GM23338 (cell line): ENCODE data around the gene RGS3. TPM values are rescaled to one million over a fixed set of nuclear protein-coding genes. Genes with fewer than 3 reads are reported as not detected.

ENCODE experiments used
- ATAC-seq: fragments of 200-7000 bp; cut with Tn5 transposase; 3 replicates; pipeline ENCODE4 v1.9.1; 2020
- DNase-seq: peaks from one replicate; pipeline ENCODE4 v3.0.0-alpha.2; 2015; ENCODE audit warnings: low spot score
- H2AFZ ChIP-seq: fragments of 200-600 bp; sonication (generic); 2 replicates; pipeline ENCODE4 v1.8.0; 2016; ENCODE audit warnings: antibody characterized with exemption, mild to moderate bottlenecking, moderate library complexity
- H3F3A ChIP-seq: fragments of 200-600 bp; sonication (generic); replicated peaks from 2 replicates; pipeline ENCODE4 v1.8.0; 2017; ENCODE audit warnings: antibody characterized with exemption, mixed run types, low read depth
- H3K27ac ChIP-seq: fragments of 200-600 bp; sonication (generic); 2 replicates; pipeline ENCODE4 v1.6.1; 2016; ENCODE audit warnings: low read depth
- H3K27me3 ChIP-seq: fragments of 200-600 bp; sonication (generic); 2 replicates; pipeline ENCODE4 v1.8.0; 2016; ENCODE audit warnings: mild to moderate bottlenecking, mixed run types, moderate library complexity; ENCODE audit not compliant: insufficient read depth
- H3K36me3 ChIP-seq: fragments of 200-600 bp; sonication (generic); 2 replicates; pipeline ENCODE4 v1.8.0; 2016; ENCODE audit warnings: mild to moderate bottlenecking; ENCODE audit not compliant: insufficient read depth
- H3K4me1 ChIP-seq: fragments of 200-600 bp; sonication (generic); 2 replicates; pipeline ENCODE4 v1.8.0; 2016; ENCODE audit warnings: mild to moderate bottlenecking, moderate library complexity; ENCODE audit not compliant: insufficient read depth
- H3K4me2 ChIP-seq: fragments of 200-600 bp; sonication (generic); 2 replicates; pipeline ENCODE4 v1.7.1; 2017; ENCODE audit warnings: mixed run types
- H3K4me3 ChIP-seq: fragments of 200-600 bp; sonication (generic); 2 replicates; pipeline ENCODE4 v1.6.1; 2016; ENCODE audit warnings: mixed run types
- H3K79me2 ChIP-seq: fragments of 200-600 bp; sonication (generic); replicated peaks from 2 replicates; pipeline ENCODE4 v1.8.0; 2017; ENCODE audit warnings: mild to moderate bottlenecking; ENCODE audit not compliant: insufficient read depth
- H3K9me2 ChIP-seq: fragments of 200-600 bp; sonication (generic); 2 replicates; pipeline ENCODE4 v1.8.0; 2017; ENCODE audit not compliant: insufficient read depth
- H4K20me1 ChIP-seq: fragments of 200-600 bp; sonication (generic); replicated peaks from 2 replicates; pipeline ENCODE4 v1.8.0; 2017; ENCODE audit warnings: mild to moderate bottlenecking; ENCODE audit not compliant: insufficient read depth
- H3K27ac Mint-ChIP-seq: 2 replicates; pipeline ENCODE4 v1.8.0; 2020; ENCODE audit warnings: inconsistent platforms, mild to moderate bottlenecking, moderate library complexity, mixed read lengths
- H3K27me3 Mint-ChIP-seq: 3 replicates; pipeline ENCODE4 v1.8.0; 2022; ENCODE audit warnings: low read depth, mild to moderate bottlenecking, moderate library complexity, mixed read lengths, inconsistent platforms; ENCODE audit not compliant: insufficient read depth, poor library complexity
- H3K36me3 Mint-ChIP-seq: 3 replicates; pipeline ENCODE4 v1.8.0; 2021; ENCODE audit warnings: low read depth, mild to moderate bottlenecking, inconsistent platforms, moderate library complexity, mixed read lengths
- H3K4me1 Mint-ChIP-seq: 3 replicates; pipeline ENCODE4 v1.8.0; 2020; ENCODE audit warnings: mild to moderate bottlenecking, inconsistent platforms, mixed read lengths
- H3K4me3 Mint-ChIP-seq: 3 replicates; pipeline ENCODE4 v1.8.0; 2021; ENCODE audit warnings: moderate library complexity, mild to moderate bottlenecking, inconsistent platforms, mixed read lengths
- H3K9me3 Mint-ChIP-seq: 3 replicates; pipeline ENCODE4 v1.8.0; 2020; ENCODE audit warnings: moderate library complexity, mild to moderate bottlenecking, inconsistent platforms, mixed read lengths
- CREB1 ChIP-seq: fragments of 250-450 bp; sonication (Bioruptor Pico); IDR thresholded peaks from 2 replicates; pipeline ENCODE4 v1.5.0; 2020; ENCODE audit warnings: low read depth, mild to moderate bottlenecking, moderate library complexity
- EZH2 ChIP-seq: fragments of 200-600 bp; sonication (generic); IDR thresholded peaks from one replicate; pipeline ENCODE4 v1.8.0; 2017; ENCODE audit warnings: antibody characterized with exemption, mild to moderate bottlenecking, low read depth; ENCODE audit not compliant: unreplicated experiment
- EZH2phosphoT487 ChIP-seq: fragments of 200-600 bp; sonication (generic); IDR thresholded peaks from one replicate; pipeline ENCODE4 v1.8.1; 2018; ENCODE audit warnings: antibody characterized with exemption; ENCODE audit not compliant: unreplicated experiment
- JUNB ChIP-seq: IDR thresholded peaks from one replicate; pipeline ENCODE4 v1.6.1; 2016; ENCODE audit warnings: antibody characterized with exemption; ENCODE audit not compliant: unreplicated experiment
- NANOG ChIP-seq: IDR thresholded peaks from 2 replicates; pipeline ENCODE4 v1.6.1; 2016; ENCODE audit warnings: antibody characterized with exemption, borderline replicate concordance
- POLR2AphosphoS5 ChIP-seq: IDR thresholded peaks from 2 replicates; pipeline ENCODE4 v1.6.1; 2016; ENCODE audit warnings: antibody characterized with exemption, low read depth
- STAT1 ChIP-seq: IDR thresholded peaks from one replicate; pipeline ENCODE4 v1.6.1; 2016; ENCODE audit warnings: antibody characterized with exemption; ENCODE audit not compliant: unreplicated experiment
- ZNF114 ChIP-seq: fragments of 250-450 bp; sonication (Bioruptor Pico); IDR thresholded peaks from 2 replicates; pipeline ENCODE4 v1.5.0; 2020; ENCODE audit warnings: mild to moderate bottlenecking, moderate library complexity
- ZNF331 ChIP-seq: fragments of 250-450 bp; sonication (Bioruptor Pico); IDR thresholded peaks from 2 replicates; pipeline ENCODE4 v1.5.0; 2020; ENCODE audit warnings: low read depth, mild to moderate bottlenecking, moderate library complexity
- polyA plus RNA-seq: library from polyadenylated mRNA; unstranded; fragments of >200 nt; fragmentation: Nextera tagmentation; extraction: Ambion mirVana; gene quantifications from 2 replicates; pipeline ENCODE4 v1.2.1, GENCODE V29; 2016
- total RNA-seq: library from RNA; depleted of rRNA; stranded (reverse); fragments of >200 nt; shearing (Covaris generic); gene quantifications from 2 replicates; pipeline ENCODE4 v1.2.3, GENCODE V29; 2014
- TF ChIP-seq, protein P1 (sequence below), 2 experiments: fragments of 200-600 bp in 1 of 2; sonication (generic) in 1 of 2; conservative IDR thresholded peaks; 2 replicates each; pipeline versions ENCODE4 v1.5.1 to v1.6.1; 2016 to 2017; ENCODE audit warnings: antibody characterized with exemption in 2 of 2, low read depth in 2 of 2, mild to moderate bottlenecking in 2 of 2, moderate library complexity in 1 of 2
- TF ChIP-seq, protein P2 (sequence below): fragments of 250-450 bp; sonication (Bioruptor Pico); IDR thresholded peaks from 2 replicates; pipeline ENCODE4 v1.5.0; 2020; ENCODE audit warnings: mild to moderate bottlenecking, moderate library complexity
- TF ChIP-seq, protein P3 (sequence below): IDR thresholded peaks from 2 replicates; pipeline ENCODE4 v1.6.1; 2016; ENCODE audit warnings: antibody characterized with exemption
- TF ChIP-seq, protein P4 (sequence below): IDR thresholded peaks from one replicate; pipeline ENCODE4 v1.6.1; 2018; ENCODE audit warnings: antibody characterized with exemption; ENCODE audit not compliant: unreplicated experiment

The RGS3 gene
- total and polyA plus RNA-seq, 2 experiments from 2014 or later = 14.2 to 24.3 TPM

DNA sequence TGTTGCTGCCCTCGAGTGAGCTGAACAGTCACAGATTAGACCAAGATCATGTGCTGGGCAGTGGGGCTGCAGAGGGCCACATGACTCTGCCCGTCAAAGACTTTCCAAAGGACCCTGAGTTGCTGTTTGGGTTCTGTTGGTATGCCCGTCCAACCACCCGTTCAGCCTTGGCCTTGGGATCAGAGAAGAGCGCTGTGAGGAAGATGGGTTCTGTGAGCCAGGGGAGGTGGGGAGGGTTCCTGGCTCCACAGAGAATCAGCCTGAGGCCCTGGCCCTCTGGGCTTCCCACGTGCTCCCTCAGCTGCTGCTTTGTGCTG lies 72.6 kb downstream of the RGS3 start:
- Histone ChIP-seq H3K36me3 (no peaks in the 10 kb centered on the region), H3K27me3 (no peaks in the 10 kb centered on the region), H3K4me1 (no peaks in the 10 kb centered on the region), H2AFZ (no peak overlapping the region), H4K20me1 (no peaks in the 10 kb centered on the region), H3K27ac (no peak overlapping the region), H3K4me2 (no peak overlapping the region), H3K9me2 (no peaks in the 10 kb centered on the region), H3F3A (no peaks in the 10 kb centered on the region), H3K4me3 (no peak overlapping the region), H3K79me2 (no peaks in the 10 kb centered on the region)
- TF ChIP-seq STAT1 (no peak), ZNF331 (CRISPR knock-in tag) (no peak), NANOG (no peak), EZH2phosphoT487 (no peak), EZH2 (no peak), ZNF114 (CRISPR knock-in tag) (no peak), POLR2AphosphoS5 (no peak), CREB1 (CRISPR knock-in tag) (no peak), JUNB (no peak)
- TF ChIP-seq, protein P1, sequence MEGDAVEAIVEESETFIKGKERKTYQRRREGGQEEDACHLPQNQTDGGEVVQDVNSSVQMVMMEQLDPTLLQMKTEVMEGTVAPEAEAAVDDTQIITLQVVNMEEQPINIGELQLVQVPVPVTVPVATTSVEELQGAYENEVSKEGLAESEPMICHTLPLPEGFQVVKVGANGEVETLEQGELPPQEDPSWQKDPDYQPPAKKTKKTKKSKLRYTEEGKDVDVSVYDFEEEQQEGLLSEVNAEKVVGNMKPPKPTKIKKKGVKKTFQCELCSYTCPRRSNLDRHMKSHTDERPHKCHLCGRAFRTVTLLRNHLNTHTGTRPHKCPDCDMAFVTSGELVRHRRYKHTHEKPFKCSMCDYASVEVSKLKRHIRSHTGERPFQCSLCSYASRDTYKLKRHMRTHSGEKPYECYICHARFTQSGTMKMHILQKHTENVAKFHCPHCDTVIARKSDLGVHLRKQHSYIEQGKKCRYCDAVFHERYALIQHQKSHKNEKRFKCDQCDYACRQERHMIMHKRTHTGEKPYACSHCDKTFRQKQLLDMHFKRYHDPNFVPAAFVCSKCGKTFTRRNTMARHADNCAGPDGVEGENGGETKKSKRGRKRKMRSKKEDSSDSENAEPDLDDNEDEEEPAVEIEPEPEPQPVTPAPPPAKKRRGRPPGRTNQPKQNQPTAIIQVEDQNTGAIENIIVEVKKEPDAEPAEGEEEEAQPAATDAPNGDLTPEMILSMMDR (conservative IDR thresholded peaks at IDR 0.05; ENCODE audit: low read depth in 2 of 2) = no peak
- TF ChIP-seq, protein P2, sequence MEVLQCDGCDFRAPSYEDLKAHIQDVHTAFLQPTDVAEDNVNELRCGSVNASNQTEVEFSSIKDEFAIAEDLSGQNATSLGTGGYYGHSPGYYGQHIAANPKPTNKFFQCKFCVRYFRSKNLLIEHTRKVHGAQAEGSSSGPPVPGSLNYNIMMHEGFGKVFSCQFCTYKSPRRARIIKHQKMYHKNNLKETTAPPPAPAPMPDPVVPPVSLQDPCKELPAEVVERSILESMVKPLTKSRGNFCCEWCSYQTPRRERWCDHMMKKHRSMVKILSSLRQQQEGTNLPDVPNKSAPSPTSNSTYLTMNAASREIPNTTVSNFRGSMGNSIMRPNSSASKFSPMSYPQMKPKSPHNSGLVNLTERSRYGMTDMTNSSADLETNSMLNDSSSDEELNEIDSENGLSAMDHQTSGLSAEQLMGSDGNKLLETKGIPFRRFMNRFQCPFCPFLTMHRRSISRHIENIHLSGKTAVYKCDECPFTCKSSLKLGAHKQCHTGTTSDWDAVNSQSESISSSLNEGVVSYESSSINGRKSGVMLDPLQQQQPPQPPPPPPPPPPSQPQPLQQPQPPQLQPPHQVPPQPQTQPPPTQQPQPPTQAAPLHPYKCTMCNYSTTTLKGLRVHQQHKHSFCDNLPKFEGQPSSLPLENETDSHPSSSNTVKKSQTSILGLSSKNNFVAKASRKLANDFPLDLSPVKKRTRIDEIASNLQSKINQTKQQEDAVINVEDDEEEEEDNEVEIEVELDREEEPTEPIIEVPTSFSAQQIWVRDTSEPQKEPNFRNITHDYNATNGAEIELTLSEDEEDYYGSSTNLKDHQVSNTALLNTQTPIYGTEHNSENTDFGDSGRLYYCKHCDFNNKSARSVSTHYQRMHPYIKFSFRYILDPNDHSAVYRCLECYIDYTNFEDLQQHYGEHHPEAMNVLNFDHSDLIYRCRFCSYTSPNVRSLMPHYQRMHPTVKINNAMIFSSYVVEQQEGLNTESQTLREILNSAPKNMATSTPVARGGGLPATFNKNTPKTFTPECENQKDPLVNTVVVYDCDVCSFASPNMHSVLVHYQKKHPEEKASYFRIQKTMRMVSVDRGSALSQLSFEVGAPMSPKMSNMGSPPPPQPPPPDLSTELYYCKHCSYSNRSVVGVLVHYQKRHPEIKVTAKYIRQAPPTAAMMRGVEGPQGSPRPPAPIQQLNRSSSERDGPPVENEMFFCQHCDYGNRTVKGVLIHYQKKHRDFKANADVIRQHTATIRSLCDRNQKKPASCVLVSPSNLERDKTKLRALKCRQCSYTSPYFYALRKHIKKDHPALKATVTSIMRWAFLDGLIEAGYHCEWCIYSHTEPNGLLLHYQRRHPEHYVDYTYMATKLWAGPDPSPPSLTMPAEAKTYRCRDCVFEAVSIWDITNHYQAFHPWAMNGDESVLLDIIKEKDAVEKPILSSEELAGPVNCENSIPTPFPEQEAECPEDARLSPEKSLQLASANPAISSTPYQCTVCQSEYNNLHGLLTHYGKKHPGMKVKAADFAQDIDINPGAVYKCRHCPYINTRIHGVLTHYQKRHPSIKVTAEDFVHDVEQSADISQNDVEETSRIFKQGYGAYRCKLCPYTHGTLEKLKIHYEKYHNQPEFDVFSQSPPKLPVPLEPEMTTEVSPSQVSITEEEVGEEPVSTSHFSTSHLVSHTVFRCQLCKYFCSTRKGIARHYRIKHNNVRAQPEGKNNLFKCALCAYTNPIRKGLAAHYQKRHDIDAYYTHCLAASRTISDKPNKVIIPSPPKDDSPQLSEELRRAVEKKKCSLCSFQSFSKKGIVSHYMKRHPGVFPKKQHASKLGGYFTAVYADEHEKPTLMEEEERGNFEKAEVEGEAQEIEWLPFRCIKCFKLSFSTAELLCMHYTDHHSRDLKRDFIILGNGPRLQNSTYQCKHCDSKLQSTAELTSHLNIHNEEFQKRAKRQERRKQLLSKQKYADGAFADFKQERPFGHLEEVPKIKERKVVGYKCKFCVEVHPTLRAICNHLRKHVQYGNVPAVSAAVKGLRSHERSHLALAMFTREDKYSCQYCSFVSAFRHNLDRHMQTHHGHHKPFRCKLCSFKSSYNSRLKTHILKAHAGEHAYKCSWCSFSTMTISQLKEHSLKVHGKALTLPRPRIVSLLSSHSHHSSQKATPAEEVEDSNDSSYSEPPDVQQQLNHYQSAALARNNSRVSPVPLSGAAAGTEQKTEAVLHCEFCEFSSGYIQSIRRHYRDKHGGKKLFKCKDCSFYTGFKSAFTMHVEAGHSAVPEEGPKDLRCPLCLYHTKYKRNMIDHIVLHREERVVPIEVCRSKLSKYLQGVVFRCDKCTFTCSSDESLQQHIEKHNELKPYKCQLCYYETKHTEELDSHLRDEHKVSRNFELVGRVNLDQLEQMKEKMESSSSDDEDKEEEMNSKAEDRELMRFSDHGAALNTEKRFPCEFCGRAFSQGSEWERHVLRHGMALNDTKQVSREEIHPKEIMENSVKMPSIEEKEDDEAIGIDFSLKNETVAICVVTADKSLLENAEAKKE = no peak
- TF ChIP-seq, protein P3, sequence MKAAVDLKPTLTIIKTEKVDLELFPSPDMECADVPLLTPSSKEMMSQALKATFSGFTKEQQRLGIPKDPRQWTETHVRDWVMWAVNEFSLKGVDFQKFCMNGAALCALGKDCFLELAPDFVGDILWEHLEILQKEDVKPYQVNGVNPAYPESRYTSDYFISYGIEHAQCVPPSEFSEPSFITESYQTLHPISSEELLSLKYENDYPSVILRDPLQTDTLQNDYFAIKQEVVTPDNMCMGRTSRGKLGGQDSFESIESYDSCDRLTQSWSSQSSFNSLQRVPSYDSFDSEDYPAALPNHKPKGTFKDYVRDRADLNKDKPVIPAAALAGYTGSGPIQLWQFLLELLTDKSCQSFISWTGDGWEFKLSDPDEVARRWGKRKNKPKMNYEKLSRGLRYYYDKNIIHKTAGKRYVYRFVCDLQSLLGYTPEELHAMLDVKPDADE = no peak
- TF ChIP-seq, protein P4, sequence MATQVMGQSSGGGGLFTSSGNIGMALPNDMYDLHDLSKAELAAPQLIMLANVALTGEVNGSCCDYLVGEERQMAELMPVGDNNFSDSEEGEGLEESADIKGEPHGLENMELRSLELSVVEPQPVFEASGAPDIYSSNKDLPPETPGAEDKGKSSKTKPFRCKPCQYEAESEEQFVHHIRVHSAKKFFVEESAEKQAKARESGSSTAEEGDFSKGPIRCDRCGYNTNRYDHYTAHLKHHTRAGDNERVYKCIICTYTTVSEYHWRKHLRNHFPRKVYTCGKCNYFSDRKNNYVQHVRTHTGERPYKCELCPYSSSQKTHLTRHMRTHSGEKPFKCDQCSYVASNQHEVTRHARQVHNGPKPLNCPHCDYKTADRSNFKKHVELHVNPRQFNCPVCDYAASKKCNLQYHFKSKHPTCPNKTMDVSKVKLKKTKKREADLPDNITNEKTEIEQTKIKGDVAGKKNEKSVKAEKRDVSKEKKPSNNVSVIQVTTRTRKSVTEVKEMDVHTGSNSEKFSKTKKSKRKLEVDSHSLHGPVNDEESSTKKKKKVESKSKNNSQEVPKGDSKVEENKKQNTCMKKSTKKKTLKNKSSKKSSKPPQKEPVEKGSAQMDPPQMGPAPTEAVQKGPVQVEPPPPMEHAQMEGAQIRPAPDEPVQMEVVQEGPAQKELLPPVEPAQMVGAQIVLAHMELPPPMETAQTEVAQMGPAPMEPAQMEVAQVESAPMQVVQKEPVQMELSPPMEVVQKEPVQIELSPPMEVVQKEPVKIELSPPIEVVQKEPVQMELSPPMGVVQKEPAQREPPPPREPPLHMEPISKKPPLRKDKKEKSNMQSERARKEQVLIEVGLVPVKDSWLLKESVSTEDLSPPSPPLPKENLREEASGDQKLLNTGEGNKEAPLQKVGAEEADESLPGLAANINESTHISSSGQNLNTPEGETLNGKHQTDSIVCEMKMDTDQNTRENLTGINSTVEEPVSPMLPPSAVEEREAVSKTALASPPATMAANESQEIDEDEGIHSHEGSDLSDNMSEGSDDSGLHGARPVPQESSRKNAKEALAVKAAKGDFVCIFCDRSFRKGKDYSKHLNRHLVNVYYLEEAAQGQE = no peak
- H3K27ac Mint-ChIP-seq = peak overlapping the region; percentile 41; the same call in 1 of the 2 replicates
- peaks cover 13% of the 10 kb centered on the region for H3K4me1 Mint-ChIP-seq
- ATAC-seq (no peak), DNase-seq (peak; percentile 32)
- H3K27me3 Mint-ChIP-seq = no peaks in the 10 kb centered on the region
- no peak overlapping the region for H3K4me3 Mint-ChIP-seq
- H3K36me3 Mint-ChIP-seq = no peaks in the 10 kb centered on the region
- H3K9me3 Mint-ChIP-seq = no peaks in the 10 kb centered on the region
